Neutrophil (primary cell): ENCODE data around the gene PALM.
"Not testable (repeated sequence)": the region's sequence is repeated elsewhere in the genome, so short reads cannot be mapped to it uniquely, and the experiment has no call there.

ENCODE experiments used
- H3K27ac ChIP-seq: fragments of 200-600 bp; sonication (generic); 2 replicates; pipeline ENCODE4 v1.5.1; 2016; ENCODE audit warnings: mild to moderate bottlenecking, moderate library complexity
- H3K27me3 ChIP-seq: fragments of 200-600 bp; sonication (generic); 2 replicates; pipeline ENCODE4 v1.6.0; 2016; ENCODE audit warnings: mild to moderate bottlenecking
- H3K36me3 ChIP-seq: fragments of 200-600 bp; sonication (generic); 2 replicates; pipeline ENCODE4 v1.5.1; 2017
- H3K4me1 ChIP-seq, 2 experiments: fragments of 200-600 bp in 1 of 2; sonication (generic) in 1 of 2; 1 replicate in 1 of 2; 2 replicates in 1 of 2; pipeline versions ENCODE4 v1.5.1 to v1.6.1; 2013 to 2016; ENCODE audit warnings: low read depth in 1 of 2, low read length in 1 of 2, mild to moderate bottlenecking in 1 of 2, moderate library complexity in 1 of 2; ENCODE audit not compliant: control insufficient read depth in 1 of 2, insufficient read depth in 1 of 2
- H3K4me3 ChIP-seq, 2 experiments: fragments of 200-600 bp in 1 of 2; sonication (generic) in 1 of 2; 1 replicate in 1 of 2; 2 replicates in 1 of 2; pipeline ENCODE4 v1.5.1; 2013 to 2016; ENCODE audit warnings: low read depth in 1 of 2, low read length in 1 of 2, mild to moderate bottlenecking in 1 of 2, moderate library complexity in 1 of 2
- H3K9me3 ChIP-seq: fragments of 200-600 bp; sonication (generic); 2 replicates; pipeline ENCODE4 v1.5.1; 2016
- TF ChIP-seq, protein P1 (sequence below): fragments of 200-600 bp; sonication (generic); IDR thresholded peaks from 2 replicates; pipeline ENCODE4 v1.5.1; 2016; ENCODE audit warnings: antibody characterized with exemption

PALM gene

GRCh38 chr19:725461-726089, 16.8 kb downstream of the PALM start:
- TF ChIP-seq, protein P1, sequence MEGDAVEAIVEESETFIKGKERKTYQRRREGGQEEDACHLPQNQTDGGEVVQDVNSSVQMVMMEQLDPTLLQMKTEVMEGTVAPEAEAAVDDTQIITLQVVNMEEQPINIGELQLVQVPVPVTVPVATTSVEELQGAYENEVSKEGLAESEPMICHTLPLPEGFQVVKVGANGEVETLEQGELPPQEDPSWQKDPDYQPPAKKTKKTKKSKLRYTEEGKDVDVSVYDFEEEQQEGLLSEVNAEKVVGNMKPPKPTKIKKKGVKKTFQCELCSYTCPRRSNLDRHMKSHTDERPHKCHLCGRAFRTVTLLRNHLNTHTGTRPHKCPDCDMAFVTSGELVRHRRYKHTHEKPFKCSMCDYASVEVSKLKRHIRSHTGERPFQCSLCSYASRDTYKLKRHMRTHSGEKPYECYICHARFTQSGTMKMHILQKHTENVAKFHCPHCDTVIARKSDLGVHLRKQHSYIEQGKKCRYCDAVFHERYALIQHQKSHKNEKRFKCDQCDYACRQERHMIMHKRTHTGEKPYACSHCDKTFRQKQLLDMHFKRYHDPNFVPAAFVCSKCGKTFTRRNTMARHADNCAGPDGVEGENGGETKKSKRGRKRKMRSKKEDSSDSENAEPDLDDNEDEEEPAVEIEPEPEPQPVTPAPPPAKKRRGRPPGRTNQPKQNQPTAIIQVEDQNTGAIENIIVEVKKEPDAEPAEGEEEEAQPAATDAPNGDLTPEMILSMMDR, result no peak

DNA sequence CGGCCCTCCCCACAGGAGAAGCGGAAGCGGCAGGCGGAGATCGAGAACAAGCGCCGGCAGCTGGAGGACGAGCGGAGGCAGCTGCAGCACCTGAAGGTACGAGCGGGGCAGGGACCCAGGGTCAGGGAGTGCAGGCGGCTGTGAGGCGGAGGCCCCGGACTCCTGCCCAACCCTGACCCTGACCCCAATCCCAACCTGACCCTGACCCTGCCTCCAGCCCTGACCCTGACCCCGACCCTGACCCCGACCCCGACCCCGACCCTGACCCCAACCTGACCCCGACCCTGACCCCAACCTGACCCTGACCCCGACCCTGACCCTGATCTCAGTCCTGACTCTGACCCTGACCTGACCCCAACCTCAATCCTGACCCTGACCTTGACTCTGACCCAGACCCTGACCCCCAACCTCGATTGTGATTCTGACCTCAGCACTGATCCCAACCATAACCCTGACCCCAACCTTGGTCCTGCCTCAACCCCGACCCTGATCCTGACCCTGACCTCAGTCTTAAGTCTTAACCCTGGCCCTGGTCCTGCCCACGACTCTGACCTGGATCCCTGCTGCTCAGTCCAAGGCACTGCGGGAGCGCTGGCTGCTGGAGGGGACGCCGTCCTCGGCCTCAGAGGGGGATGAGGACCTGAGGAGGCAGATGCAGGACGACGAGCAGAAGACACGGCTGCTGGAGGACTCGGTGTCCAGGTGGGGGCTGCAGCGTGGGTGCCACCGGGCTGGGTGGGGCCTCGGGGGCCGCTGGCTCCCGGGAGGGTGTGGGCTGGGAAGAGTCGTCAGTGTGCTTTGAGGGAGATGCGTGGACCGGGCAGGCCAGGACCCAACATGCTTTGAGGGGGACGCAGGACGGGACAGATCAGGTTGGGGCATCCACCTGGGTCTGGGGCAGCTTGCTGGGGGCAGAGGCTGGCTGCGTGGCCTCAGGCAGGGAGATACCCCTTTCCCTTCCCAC, 18.5 kb downstream of the PALM start:
- H3K9me3 ChIP-seq, result no peaks in the 10 kb centered on the region
- H3K4me1 ChIP-seq, result peaks cover 6 to 7% of the 10 kb centered on the region in 2 experiments
- H3K36me3 ChIP-seq, result no peaks in the 10 kb centered on the region
- no peak overlapping the region for H3K4me3 ChIP-seq
- peaks cover 17% of the 10 kb centered on the region for H3K27me3 ChIP-seq
- TF ChIP-seq, protein P1, result no peak
- H3K27ac ChIP-seq, result no peak overlapping the region

More at GRCh38 chr19:725461-726089, 16.8 kb downstream of the PALM start:
- peaks cover 32% of the 10 kb centered on the region for H3K27me3 ChIP-seq
- H3K27ac ChIP-seq, result no peak overlapping the region
- H3K36me3 ChIP-seq, result no peaks in the 10 kb centered on the region
- no peak overlapping the region for H3K4me3 ChIP-seq
- H3K4me1 ChIP-seq, result peaks cover 6 to 7% of the 10 kb centered on the region in 2 experiments
- no peaks in the 10 kb centered on the region for H3K9me3 ChIP-seq

- no peaks in the 10 kb centered on the region for H3K36me3 ChIP-seq
- H3K4me3 ChIP-seq, result no peak overlapping the region
- H3K4me1 ChIP-seq, result peaks cover 6 to 7% of the 10 kb centered on the region in 2 experiments
- no peak overlapping the region for H3K27ac ChIP-seq
- peaks cover 10% of the 10 kb centered on the region for H3K27me3 ChIP-seq
- H3K9me3 ChIP-seq, result no peaks in the 10 kb centered on the region
- TF ChIP-seq, protein P1, result no peak
Measured at GRCh38 chr19:728011-728410, 19.3 kb downstream of the PALM start.

DNA sequence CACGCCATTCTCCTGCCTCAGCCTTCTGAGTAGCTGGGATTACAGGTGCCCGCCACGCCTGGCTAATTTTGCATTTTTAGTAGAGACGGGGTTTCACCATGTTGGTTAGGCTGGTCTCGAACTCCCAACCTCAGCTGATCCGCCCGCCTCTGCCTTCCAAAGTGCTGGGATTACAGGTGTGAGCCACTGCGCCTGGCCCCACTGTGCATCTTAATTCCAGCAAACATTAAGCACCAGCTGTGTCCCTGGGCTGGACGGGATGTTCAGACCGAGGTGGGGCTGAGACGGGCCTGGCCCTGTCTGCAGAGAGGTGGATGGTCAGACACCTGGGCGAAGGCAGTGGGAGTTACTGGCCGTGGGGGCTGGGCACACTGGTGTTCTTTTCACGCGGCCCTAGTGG, 20.8 kb downstream of the PALM start:
- not testable (repeated sequence) for H3K27ac ChIP-seq, H3K36me3 ChIP-seq, H3K27me3 ChIP-seq, H3K9me3 ChIP-seq, H3K4me3 ChIP-seq
- H3K4me1 ChIP-seq, result peaks cover 11 to 12% of the 10 kb centered on the region in 2 experiments

- Histone ChIP-seq H3K9me3 (no peaks in the 10 kb centered on the region), H3K36me3 (no peaks in the 10 kb centered on the region), H3K4me1 (peaks cover 11 to 12% of the 10 kb centered on the region in 2 experiments), H3K27ac (no peak overlapping the region), H3K4me3 (no peak overlapping the region), H3K27me3 (peaks cover 6% of the 10 kb centered on the region)
- TF ChIP-seq, protein P1, result no peak
Measured at GRCh38 chr19:729965-730668, 21.4 kb downstream of the PALM start.
